HCEC 1CT (cell line): ENCODE data around the gene GRB2.
"Not testable (repeated sequence)": the region's sequence is repeated elsewhere in the genome, so short reads cannot be mapped to it uniquely, and the experiment has no call there.

Source experiments
- DNase-seq: peaks from one replicate; pipeline ENCODE4 v3.0.0-alpha.2; 2017

Gene GRB2

GRCh38 chr17:75348386-75349012 is 57.0 kb downstream of the GRB2 start:
- DNase-seq, result no peak

DNA sequence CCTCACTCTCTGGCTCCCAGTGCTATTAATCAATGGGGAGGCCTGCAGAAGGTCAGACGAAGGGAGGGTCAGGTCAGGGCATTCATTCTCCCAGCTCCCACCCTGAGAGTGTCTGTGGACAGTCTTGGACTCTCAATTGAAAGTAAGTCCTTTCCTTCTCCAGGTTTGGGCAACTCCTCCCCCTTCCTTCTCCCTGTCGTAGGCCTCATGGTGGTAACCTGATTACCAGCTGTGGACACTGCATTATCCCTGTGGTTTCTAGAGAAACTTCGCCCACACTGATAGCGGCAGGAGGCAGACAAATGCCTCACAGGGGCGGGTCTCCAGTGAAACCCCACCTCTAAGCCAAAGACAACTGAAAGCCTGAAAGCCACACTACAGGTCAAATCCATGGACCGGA is 58.6 kb downstream of the GRB2 start:
- no peak for DNase-seq

DNA sequence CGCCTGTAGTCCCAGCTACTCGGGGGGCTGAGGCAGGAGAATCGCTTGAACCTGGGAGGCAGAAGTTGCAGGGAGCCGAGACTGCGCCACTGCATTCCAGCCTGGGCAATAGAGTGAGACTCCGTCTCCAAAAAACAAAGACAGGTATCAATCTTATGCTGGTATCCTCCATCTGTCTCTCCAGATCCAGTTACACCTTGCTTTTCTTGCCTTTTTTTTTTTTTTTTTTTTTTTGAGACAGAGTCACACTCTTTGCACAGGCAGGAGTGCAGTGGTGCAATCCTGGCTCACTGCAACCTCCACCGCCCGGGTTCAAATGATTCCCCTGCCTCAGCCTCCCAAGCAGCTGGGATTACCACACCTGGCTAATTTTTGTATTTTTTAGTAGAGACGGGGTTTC is 59.1 kb downstream of the GRB2 start:
- not testable (repeated sequence) for DNase-seq

DNA sequence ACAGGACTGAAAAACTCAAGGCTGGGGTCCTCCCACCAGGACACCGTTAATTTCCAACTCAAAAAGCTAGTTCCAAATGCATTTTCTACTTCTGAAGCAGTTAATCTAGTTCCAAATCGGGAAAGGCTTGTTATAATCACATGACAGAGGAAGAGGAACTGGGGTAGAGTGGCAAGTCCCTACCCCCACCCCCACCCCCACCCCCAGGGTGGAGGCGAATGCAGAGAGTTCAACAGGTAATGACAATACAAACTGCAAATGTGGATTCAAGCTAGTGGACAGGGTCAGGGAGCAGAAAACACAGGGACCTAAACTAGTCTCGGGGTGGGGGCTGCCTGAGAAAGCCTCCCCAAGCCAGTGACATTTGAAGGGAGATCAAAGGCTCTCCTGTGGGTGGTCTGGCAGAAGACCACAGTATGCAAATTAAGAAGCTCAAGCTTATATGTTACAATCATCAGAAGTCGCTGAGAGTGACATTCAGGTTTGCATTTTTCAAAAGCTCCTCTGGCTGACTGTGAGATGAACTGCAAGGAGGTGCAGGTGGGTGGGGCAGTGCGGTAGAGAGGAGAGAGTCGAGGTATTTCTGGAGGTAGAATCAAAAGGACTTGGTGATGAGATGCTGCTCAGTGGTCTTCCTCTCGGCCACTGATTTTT is 59.8 kb downstream of the GRB2 start:
- DNase-seq, result no peak

DNA sequence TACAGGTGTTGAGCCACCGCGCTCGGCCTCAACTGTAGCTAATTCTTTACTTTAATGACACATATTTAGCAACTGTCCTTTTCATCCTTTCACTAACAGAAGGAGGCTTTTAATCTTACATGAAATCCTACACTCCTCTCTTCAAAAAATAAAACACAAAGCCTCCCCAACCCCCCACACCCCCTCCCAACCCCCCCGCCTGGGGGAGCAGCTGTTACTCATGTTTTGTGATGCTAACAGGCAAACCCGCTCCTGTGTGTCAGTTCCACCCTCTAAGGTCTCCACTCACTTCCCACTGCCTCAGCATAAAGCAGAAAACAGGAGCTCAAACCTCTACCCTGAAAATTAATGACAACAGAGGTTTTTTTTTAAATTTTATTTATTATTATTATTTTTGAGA is 60.8 kb downstream of the GRB2 start:
- no peak for DNase-seq

- DNase-seq, result no peak
Measured at GRCh38 chr17:75342996-75343395, 62.5 kb downstream of the GRB2 start.

- DNase-seq, result no peak
Measured at GRCh38 chr17:75341784-75342486, 63.5 kb downstream of the GRB2 start.

- no peak for DNase-seq
Measured at GRCh38 chr17:75340631-75341030, 64.8 kb downstream of the GRB2 start.

- DNase-seq, result no peak
Measured at GRCh38 chr17:75339971-75340370, 65.5 kb downstream of the GRB2 start.

- no peak for DNase-seq
Measured at GRCh38 chr17:75338335-75338734, 67.1 kb downstream of the GRB2 start.

GRCh38 chr17:75335315-75335714 is 70.2 kb downstream of the GRB2 start:
- no peak for DNase-seq

DNA sequence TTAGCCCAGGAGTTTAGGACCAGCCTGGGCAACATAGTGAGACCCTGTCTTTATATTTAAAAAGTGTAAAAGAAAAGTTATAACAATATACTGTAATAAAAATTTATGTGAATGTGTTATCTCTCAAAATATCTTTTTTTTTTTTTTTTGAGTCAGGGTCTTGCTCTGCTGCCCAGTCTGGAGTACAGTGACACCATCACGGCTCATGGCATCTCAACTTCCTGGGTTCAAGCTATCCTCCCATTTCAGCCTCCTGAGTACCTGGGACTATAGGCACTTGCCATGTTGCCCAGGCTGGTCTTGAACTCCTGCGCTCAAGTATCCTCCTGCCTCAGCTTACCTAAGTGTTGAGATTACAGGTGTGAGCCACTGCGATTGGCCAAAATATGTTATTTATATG is 70.8 kb downstream of the GRB2 start:
- no peak for DNase-seq

DNA sequence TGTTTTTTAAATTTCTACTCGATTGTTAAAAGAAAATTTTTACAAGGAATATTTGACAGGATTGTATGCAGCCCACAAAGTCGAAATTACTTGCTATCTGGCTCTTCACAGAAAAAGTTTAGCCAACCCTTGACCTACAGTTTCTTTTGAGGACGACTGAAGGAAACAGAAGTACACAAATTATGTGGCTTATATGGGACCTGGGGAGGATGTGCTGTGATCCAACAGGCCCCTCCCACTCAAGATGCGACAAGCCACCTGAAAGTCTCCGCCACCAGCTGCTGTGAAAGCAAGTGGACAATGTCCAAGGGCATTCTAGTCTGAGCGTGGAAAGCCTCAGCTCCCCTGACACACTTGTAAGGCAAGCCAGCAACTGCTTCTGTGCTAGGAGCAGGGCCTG is 73.8 kb downstream of the GRB2 start:
- DNase-seq, result no peak

DNA sequence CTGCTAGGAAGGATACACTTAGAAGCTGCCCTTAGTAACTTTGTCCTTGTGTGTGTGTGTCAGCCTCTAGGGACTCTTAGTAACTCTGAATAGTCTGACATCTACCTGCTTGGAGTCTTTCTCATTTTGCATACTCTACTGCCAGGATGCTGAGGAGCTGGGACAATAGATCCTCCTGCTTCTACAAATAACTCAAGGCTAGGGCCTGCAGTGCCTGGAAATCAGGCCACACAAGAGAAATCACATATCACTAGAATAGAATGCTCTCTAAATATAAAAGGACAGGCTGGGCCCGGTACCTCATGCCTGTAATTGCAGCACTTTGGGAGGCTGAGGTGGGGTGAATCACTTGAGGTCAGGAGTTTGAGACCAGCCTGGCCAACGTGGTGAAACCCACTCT is 77.7 kb downstream of the GRB2 start:
- DNase-seq, result no peak

- no peak for DNase-seq
Measured at GRCh38 chr17:75326226-75326848, 79.1 kb downstream of the GRB2 start.

- DNase-seq, result no peak
Measured at GRCh38 chr17:75325827-75326225, 79.7 kb downstream of the GRB2 start.

DNA sequence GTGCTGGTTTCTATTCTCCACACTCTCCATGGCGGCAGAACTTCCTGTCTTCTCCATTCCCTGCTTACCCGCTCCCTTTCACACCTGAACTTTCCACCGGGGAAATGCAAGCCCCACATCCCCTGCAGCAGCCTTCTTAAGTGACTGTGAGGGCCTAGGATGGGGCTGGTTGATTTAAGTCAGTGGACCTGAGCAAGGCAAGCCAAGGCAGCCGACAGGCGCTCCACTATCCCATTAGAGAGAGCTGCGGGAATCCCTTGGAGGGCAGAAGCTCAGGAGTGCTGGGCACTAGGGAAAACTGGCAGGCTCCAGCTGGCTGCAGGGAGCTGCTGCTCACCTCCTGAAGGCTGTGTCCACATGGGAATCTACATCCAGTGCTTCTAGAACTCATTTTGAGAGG is 80.1 kb downstream of the GRB2 start:
- no peak for DNase-seq

DNA sequence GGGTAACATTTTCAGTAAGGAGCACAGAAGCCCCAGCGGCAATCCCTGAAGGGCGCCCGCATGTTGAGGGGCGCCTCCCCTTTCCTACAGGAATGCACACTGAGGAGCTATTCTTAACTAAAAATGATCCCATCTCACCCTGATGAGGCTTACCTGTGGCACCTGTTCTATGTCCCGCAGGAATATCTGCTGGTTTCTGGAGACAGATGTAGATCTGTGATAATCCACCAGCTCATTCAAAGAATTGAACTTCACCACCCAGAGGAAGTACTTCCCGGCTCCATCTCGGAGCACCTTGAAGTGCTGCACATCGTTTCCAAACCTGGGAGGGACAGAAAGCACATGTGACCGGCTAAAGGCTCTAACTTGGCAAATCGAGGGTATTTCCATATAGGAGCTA is 84.0 kb downstream of the GRB2 start:
- DNase-seq, result no peak

DNA sequence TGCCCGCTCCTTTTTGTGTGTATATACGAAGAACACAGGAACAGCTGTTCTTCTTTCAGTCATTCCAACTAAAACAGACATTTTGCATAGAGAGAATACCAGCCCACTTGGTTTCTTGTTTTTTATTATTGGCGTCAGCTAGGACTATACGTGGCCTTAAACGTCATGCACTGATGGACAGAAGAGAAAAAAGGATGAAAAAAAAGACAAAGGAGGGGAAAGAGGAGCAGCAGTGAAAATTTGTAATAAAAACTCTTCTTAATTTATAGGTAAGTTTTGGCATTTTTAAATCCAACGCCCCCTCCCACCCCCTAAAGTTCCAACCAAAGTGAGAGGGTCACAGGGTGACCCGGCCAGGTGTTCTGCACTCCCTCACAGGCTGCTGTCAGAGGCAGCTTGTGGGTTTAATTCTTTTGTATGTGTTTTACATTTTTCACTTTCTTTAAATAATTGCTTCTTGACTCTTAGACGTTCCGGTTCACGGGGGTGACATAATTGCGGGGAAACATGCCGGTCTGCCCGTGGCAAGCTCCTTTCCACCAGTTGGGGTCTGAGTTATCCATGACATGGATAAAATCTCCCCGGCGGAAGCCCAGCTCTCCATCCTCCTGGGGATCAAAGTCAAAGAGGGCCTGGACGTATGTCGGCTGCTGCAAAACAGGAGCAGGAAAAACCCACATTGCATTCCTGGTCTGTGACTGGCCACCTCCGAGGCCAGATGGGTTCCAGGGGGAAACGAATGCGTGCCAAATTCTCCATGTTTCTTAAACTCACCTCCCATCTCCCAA is 85.4 kb downstream of the GRB2 start:
- peak; percentile 71 for DNase-seq

DNA sequence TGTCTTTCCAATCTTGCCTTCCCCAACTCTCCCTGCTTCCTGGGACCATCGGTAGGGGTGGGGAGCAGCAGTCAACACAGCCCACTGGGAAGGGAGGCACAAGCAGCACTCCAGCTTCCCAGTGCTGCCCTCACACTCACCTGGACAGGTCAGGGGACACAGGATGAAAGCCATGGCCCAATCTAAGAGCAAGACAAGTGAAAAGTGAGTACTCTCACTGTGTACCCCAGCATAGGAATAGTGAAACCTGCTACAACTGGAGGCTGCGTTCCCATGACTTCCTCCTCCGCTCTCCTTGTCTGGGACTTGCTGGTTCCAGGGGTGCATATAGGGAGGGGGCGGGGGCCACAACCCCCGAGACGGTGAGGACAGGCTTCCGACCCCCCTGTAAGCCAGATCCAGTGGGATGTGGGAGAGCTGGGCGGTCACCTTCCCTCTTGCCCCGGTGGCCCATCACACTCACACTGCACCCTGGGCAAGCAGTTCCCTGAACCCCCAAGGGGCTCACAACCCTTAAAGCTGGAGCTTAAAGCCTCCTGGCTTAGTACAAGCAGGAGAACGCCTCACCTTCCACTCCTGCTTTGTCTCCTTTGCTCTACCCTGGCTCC is 86.8 kb downstream of the GRB2 start:
- DNase-seq, result no peak

GRCh38 chr17:75318211-75318610 is 87.3 kb downstream of the GRB2 start:
- DNase-seq, result no peak

DNA sequence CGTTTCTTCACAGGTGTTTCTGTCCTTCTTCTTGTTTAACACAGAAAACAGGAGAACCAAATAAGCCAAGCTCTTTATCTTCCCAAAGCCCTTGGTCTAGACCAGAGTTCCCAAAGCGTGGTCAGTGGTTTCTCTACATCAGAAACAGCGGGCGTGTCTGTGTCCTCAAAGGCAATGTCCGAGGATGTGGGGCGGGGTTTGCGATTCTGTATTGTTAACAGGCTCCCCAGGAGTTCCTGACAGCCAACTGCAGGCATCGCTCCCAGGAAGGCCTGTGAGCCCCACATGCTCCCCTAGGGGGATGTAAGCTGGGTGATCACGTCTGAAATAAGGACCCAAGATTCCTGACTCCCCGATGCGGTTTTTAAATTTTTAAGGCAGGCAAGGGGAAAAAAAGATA is 87.8 kb downstream of the GRB2 start:
- no peak for DNase-seq

DNA sequence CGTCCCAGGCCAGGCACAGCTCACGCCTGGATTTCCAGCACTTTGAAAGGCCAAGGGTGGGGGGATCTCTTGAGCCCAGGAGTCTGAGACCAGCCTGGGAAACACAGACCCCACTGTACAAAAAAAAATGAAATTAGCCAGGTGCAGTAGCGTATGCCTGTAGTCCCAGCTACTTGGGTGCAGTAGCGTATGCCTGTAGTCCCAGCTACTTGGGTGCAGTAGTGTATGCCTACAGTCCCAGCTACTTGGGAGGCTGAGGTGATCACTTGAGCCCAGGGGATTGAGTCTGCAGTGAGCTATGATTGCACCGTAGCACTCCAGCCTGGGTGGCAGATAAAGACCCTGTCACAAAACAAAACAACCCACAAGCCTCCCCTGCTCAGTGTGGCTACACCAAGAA is 89.2 kb downstream of the GRB2 start:
- no peak for DNase-seq
